SHP77 (cell line): Measurements from ENCODE around the gene PLP1.
"Not testable (repeated sequence)": the region's sequence is repeated elsewhere in the genome, so short reads cannot be mapped to it uniquely, and the experiment has no call there.

Source experiments
- DNase-seq, 2 experiments: peaks; one replicate each; lab custom pipeline; 2025; lab: John Stamatoyannopoulos, UW

Gene PLP1, protein sequence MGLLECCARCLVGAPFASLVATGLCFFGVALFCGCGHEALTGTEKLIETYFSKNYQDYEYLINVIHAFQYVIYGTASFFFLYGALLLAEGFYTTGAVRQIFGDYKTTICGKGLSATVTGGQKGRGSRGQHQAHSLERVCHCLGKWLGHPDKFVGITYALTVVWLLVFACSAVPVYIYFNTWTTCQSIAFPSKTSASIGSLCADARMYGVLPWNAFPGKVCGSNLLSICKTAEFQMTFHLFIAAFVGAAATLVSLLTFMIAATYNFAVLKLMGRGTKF

DNA sequence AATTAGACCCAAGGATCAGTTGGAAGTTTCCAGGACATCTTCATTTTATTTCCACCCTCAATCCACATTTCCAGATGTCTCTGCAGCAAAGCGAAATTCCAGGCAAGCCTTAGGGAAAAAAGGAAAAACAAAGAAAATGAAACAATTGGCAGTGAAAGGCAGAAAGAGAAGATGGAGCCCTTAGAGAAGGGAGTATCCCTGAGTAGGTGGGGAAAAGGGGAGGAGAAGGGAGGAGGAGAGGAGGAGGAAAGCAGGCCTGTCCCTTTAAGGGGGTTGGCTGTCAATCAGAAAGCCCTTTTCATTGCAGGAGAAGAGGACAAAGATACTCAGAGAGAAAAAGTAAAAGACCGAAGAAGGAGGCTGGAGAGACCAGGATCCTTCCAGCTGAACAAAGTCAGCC is at the start of gene PLP1:
Gene PLP1, plus strand, starts transcription at position 295 of the 400 bp plus-strand sequence. CDS start 156 bp downstream, outside the sequence.
- DNase-seq: no peak

DNA sequence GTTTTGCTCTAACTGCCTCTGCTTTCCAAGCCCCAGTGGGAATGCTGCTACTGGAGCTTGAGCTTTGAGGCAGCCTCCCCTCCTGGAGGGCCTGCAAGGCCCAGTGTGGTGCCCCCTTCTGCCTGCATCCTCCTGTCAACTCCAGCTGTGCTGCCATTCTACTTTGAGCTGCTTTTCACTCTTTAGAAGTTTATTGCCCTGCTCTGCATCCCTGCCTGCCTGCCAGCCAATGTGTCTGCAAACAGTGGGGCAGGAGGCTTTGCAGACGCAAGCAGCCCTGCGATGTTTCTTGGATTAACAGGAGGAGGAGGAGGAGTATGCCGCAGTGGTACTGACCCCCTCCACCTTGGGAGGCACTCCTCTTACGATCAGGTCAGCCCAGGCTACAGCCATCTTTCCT is 49.5 kb upstream of the PLP1 start:
- DNase-seq: no peak

DNA sequence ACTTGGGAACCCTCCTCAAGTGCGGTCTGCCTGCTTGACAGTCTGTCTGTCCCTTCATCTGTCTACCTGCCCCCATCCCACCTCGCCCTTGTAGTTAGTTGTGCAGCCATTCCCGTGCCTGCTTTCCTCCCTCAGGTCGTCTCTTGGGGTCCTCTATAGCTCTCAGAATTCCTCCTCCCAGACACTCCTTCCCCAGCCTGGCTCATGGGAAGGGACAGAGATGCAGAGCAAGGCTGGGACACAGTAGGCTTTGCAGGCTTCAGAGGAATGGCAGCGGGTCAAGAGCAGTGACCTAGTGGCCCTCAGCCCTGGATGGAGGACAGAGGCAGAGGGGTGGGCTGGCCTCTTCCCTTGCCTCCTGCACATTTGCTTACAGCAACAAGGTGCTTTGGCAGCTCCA is 47.6 kb upstream of the PLP1 start:
- DNase-seq: no peak

DNA sequence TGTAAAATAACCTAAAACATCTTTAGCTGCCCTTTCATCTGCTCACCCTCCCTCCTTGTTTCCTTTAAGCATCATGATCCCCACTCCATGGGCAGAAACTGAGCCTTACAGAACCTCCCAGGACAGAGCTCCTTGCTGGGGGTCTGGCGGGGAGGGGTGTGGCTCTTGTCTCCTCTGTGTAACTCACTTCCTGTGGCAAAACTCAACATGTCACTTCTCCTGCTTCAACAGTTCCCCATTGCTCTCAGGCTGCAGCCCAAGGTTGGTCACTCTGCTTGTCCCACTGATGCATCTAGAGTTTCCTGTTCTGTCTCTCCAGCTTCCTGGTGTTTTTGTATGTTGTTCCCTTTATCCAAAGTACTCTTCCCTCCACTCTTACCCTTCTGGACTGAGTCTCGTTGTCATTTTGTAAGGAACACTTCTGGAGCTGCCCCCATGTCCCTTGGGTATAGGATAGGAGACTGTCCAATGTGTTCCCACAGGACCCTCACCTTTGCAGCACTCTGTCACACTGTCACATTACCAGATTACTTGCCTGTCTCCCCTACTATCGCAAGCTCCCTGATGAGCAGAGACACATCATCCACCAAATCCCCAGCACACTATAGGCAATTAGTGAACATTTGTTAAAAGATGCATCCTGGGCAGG is 46.4 kb upstream of the PLP1 start:
- DNase-seq: no peak

DNA sequence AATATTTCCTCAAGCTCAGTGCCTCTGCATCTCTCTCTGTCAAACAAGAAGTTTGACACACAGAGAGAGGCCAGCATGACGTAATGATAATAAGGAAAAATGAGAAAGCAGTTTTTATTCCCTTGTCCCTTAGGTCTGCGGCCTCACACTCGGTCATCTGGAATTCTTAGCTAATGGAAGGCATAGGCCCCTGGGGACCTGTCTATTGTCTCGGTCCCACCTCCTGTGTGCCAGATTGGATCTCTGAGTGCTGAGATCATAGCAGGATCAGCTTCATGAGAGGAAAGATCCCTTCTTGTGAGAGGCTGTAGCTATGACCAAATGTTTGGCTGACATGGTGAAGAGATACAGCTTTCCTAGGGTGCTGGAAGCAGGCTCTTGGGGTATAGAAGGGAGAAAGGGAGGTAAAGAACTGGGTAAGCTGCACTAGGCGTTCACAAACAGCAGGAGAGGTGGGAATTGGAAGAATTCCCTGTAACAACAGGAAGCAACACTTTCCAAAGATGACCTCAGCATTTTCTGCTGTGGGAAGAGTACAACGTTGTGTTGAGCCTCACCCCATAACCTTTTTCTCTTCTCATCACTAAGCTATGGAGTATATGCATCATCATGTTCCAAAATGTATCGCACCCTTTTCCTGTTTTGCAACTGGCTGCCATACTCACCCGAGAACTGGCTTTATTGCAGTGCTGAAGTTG is 45.7 kb upstream of the PLP1 start:
- no peak for DNase-seq

DNA sequence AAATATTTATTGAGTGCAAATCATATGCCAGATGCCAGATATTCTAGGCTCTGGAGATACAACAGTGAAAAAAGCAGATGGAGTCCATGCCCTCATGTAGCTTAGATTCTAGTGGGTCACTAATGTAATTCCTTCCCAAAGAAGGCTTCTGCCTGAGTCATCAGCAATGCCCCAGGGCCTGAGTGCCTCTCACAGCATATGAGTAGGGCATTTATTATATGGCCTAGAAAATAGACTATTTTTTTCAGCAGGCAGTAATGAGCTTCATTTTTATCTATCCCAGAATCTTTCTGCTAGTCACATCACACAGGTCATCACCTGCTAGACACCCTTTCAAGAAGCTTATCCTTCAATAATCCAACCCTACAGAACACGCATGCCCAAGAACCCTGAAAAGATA is 43.6 kb upstream of the PLP1 start:
- DNase-seq: no peak

DNA sequence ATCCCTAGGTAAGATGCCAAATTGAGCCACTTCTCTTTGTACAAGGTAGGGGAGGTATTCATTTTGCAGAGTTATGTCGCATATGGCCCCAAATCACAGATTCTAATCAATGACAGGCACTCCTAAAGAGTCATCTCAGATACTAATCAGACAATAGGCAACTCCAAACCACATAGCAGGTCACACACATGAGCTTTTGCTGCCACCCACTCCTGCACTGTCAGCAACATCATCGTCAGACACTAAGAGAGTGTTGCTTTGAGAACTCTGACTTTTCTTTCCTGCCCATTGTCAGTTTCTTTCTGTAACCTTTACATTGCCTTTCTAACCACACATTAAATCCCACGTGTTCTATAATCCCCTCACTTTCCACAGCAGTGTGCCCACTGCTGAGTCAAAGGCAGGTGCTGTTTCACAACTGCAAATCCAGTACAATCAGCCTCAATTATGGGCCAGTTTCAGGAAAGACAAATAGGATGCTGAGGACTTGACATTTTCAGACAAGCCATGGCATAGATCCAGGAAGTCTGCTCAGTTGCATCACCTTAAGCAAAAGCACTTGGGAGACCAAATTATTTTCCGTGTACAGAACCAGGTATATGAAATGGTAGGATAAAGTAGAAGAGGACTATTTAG is 42.4 kb upstream of the PLP1 start:
- no peak for DNase-seq

DNA sequence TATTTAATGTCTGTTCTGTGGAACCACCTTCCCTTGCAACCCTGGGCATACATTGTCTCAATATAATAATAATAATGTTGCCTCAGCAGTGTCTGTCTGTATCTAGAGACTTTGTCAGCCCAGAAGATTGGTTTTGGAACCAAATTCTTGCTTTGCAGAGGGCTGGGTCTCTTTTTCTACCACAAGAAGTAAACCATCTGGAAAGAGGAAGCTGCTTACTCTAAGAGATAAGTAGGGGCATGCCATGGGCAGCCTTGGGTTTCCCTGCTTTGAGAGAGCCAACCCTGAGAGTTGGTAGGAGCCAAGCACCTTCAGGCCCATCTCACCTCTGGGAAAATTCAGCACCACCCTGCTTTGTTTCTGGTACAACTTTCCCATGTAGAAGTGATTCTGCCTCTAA is 38.9 kb upstream of the PLP1 start:
- DNase-seq: no peak

DNA sequence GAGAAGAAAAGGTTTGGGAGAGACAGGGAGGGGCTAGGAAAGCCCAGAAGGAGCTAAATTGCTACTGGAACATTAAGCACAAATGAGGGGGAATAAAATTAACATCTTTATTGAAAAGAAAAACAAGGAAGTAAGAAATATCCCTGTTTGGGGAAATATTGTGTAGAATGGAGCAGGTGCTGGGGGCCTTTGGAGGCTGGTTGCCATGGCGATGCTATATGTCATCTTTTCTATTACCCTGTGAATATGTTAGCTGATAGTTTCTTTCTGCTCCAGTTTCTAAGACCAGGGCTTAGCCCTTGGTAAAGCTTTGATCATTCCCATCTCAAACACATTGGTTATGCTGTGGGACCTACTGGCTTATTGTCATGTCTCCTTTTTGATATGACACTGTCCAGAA is 37.2 kb upstream of the PLP1 start:
- DNase-seq: no peak

DNA sequence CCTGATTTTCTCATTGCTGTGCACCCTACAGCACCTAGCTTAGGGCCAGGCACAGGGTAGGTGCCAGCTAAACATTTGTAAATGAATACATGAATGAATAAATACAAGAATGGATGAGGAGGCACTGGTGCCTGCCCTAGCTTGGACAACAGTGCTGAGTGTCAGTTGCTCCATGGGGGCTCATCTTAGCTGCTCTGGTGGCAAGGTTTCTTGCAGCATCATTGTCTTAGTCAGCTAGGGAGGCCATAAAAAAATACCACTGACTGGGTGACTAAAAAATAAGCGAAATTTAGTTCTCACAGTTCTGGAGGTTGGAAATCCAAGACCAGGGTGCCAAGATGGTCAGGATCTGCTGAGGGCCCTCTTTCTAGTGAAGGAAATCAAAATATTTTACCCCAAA is 34.8 kb upstream of the PLP1 start:
- DNase-seq: no peak

DNA sequence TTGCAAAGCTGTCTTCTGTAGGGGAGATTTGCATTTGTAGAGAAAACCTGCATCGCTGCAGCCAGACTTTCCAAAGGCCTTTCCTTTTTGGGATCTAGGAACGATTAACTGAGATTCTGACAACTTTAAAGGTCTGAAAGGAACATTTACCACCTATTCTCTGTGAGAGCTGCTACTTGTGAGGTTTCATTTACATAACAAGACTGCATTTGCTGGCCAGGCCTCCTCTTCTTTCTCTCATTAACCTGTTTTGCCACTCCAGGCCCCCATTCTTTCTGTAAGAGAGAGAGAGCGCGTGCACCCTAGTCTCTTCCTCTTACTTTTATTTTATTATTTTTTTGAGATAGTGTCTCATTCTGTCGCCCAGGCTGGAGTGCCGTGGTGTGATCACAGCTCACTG is 34.3 kb upstream of the PLP1 start:
- DNase-seq: no peak

DNA sequence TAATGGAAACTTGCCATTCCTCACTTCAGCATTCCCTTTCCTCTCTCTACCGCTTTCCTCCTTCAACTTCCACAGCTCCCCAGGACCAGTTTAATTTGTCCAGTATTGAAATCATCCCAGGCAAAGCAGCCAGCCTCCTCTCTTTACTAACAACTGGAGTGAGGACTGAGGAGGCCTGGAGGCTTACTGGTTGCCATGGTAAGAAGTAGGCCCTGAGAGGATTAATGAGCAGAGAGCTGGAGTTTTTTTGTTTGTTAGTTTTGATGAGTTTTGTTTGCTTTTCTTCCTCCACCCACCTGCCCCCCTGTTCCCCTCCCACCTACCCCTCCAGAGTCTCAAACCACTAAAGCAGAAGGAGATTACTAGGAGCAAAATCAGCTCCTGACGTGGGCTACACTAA is 29.5 kb upstream of the PLP1 start:
- no peak for DNase-seq

DNA sequence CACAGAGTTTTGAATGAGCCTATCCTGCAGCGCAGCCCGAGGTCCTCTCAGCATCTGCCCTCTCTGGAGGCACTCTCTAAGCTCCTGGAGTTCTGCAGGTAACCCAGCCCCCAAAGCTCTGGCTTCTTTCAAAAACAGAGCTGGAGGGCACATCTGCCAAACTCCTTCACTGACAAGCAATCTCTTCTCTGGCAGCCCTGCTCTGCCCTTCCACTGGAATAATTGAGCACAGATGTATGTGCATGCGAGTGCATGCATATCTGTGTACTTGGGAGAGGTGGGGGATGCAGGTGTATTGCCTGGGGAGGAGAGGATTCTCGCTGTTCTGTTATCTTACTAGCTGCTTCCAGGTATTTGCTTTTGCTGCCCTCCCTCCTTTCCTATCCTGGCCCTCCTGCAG is 22.2 kb upstream of the PLP1 start:
- DNase-seq: no peak

DNA sequence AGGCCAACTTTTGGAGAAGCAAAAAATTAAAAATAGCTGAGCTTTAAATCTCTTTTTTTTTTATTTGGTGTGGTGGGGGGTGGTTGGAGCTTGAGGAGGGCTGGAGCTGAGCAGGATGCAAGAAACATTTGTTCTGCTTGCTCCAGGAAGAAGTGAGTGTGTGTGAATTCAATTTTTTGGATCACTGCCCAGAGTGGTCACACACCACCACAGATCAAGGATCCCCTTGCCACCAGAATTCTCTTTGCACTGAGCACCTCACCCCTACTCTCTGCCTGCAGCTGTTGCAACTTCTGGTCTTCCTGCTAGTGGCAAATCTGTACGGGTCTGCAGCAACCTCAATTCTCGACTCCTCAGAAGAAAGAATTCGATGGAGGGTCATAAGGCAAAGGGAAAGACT is 19.9 kb upstream of the PLP1 start:
- no peak for DNase-seq

DNA sequence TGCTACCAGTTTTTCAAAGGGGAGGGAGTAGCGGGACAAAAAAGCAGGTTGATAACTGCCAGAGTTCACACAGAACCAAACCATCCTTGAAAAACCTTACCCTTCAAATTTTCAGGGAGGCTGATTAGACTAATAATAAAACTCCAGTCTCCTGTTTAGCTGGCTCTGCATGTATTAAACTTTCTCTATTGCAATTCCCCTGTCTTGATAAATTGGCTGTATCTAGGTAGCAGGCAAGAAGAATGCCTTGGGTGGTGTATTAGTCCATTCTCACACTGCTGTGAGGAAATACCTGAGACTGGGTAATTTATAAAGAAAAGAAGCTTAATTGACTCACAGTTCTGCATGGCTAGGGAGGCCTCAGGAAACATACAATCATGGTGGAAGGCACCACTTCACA is 18.1 kb upstream of the PLP1 start:
- no peak for DNase-seq

DNA sequence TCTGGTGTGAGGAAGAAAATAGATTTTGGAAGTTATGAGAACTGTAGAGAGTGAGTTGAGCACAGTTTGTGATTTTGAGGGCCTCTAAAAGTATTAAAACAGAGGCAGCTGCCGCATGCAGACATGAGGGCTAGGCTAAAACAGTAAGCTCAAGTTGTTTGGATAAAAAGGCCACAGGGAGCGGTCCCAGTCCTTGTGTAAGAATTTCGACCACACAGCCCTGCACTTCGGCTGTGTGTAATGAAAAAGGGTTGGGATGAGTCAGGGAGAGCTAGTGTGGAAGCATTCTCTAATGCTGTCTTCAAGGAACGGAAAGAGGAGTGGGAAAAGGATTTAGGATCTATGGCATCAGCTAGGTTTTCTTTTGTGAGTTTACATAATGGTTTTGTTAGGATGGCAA is 13.1 kb upstream of the PLP1 start:
- DNase-seq: not testable (repeated sequence)

DNA sequence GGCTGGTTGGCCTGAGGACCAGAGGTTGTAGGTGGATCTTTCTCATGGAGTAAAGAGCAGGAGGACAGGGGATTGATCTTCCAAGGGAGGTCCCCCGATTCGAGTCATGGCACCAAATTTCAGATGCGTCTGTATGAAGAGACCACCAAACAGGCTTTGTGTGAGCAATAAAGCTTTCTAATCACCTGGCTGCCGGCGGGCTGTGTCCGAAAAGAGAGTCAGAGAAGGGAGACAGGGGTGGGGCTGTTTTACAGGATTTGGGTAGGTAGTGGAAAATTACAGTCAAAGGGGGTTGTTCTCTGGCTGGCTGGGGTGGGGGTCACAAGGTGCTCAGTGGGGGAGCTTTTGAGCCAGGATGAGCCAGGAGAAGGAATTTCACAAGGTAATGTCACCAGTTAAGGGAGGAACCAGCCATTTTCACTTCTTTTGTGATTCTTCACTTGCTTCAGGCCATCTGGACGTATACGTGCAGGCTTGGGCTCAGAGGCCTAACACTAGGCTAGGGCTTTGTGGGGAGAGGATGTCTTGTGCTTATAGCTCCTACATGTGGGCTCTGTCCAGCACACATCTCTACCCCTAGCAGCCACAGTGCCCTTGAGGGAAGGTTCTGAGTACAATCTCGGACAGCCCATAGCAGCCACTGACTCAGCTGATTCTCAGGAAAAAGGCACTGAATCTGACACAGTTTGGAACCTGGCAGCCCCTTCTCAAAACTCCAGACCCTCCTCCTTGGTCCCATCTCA is 9.7 kb upstream of the PLP1 start:
- DNase-seq: not testable (repeated sequence)

DNA sequence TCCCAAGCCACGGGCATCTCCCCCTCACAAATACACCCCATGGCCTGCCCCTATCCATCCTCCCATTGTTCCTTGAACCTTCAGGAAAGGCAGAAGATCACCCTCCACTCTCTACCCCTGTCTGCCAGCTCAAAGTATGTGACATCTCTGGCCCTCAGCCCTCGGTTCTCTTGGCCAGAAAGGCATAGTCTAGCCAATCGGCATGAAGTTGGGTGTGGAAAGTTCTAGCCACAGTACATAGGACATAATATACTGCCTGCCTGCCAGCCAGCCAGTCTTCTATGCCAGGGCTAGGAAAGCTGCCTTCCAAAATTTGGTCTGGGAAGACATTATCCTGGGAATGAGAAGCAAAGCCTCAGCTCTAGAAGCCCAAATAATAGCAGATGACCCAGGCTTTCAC is 3.2 kb upstream of the PLP1 start:
- no peak for DNase-seq

DNA sequence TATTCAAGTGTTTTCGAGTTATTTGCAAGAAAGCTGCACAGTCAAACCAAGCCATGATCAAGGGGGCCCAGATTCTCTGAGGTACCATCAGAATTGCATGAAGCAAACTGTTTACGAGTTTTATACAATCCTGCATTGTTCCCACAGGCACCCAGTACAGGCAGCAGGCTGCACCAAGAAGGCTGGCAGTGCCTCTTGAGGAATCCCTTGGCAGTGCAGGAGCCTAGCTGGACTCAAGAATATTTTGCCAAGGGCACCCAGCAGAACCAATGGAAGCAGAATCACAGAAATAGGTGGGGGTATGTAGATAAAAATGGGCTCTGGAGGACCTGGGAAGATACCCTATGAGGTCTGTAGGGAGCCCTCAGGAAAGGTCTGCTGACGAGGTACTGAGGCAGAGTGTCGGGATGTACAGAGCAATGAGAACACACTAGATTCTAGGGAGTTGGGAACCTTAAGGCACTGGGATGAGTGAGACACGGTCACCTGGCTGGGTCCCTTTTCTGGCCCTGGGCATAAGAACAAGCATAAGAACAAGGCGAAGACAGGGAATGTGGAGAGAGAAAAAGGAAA is 2.5 kb upstream of the PLP1 start:
- DNase-seq: peak; percentile 0 to 5

DNA sequence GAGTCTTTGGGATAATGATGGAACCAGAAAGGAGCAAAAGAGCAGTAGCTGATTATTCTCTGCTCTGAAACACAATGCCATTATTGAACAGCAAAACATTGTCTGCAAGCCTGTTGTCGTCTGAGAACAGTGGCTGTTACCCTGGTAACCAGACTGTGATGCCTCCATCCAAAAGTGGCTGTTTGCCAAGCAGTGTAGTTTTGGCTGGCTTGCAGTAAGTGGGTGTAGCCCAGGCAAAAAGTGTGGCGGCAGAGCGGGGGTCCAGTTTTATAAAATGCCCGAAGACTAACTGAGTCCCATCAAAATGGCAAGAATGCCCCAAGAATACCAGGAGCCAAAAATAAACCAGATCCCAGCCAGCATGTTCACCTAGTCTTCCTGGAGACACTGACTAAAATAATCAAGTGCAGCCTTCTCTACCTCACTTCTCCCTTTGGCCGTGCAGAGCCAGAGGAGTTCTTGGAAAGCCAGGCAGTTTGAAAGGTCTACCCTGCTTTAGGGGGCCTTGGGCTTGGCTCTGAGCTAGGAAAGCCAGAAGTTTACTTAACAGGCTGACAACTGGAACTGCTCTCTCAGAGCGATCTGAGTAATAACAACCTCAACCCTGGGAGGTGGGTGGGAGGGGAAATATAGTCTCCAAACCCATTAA is 2.6 kb downstream of the PLP1 start:
- no peak for DNase-seq

DNA sequence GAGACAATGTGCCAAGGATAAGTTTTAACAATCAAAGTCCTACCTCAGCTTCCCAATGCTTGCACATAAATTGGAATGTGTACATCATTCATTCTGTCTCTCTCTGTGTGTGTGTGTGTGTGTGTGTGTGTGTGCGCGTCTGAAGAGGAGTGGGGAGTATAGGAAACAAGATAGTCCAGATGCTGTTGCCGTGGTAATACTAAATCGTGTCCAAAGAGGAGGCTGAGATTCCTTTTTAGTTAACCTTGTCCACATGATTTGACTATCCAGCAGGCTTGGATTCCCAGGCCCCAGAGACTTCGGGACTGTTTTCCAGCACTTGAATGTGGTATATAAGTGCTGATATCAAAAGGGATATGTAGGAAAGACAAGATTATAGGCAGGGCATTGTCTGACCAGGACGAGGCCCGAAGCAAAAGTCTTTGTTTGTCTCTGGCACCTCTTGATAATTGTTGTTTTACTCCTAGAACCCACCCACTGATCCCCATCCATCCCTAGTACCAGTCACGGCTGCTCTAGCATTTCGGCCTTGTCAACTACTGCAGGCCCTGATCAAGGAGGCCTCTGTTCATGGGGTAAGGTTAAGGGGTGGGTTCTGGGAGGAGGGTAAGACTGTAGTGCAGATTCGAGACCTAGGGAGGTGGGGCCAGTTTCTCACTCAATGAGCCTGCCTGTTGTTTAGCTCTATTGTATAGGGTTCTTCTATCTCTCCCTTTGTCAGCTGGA is 3.9 kb downstream of the PLP1 start:
- no peak for DNase-seq
